B cell (primary cell): ENCODE results near the gene GRK3.

ENCODE experiments used
- EZH2 ChIP-seq: IDR thresholded peaks from 2 replicates; pipeline ENCODE4 v1.6.1; 2012; ENCODE audit warnings: borderline replicate concordance, low read depth, mild to moderate bottlenecking, moderate library complexity, low read length; ENCODE audit not compliant: insufficient read depth, poor library complexity, severe bottlenecking
- TF ChIP-seq, protein P1 (sequence below): fragments of 200-600 bp; IDR thresholded peaks from one replicate; pipeline ENCODE4 v1.8.0; 2022; ENCODE audit warnings: antibody characterized with exemption, mild to moderate bottlenecking

- TF ChIP-seq, protein P1, sequence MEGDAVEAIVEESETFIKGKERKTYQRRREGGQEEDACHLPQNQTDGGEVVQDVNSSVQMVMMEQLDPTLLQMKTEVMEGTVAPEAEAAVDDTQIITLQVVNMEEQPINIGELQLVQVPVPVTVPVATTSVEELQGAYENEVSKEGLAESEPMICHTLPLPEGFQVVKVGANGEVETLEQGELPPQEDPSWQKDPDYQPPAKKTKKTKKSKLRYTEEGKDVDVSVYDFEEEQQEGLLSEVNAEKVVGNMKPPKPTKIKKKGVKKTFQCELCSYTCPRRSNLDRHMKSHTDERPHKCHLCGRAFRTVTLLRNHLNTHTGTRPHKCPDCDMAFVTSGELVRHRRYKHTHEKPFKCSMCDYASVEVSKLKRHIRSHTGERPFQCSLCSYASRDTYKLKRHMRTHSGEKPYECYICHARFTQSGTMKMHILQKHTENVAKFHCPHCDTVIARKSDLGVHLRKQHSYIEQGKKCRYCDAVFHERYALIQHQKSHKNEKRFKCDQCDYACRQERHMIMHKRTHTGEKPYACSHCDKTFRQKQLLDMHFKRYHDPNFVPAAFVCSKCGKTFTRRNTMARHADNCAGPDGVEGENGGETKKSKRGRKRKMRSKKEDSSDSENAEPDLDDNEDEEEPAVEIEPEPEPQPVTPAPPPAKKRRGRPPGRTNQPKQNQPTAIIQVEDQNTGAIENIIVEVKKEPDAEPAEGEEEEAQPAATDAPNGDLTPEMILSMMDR = no peak
- TF ChIP-seq EZH2 = no peak
Observed at GRCh38 chr22:25752615-25753214, 188.2 kb downstream of the GRK3 start.
